Epithelial cell of prostate (primary cell): ENCODE data around the gene EHMT1.

Experiments used
- DNase-seq: peaks from one replicate; pipeline ENCODE4 v3.0.0-alpha.2; 2011; ENCODE audit warnings: low read depth, low spot score
- H3K27ac ChIP-seq: fragments of 450-650 bp; 2 replicates; pipeline ENCODE4 v1.5.1; 2017; ENCODE audit warnings: mild to moderate bottlenecking

EHMT1 gene

GRCh38 chr9:137813167-137813566, 194.4 kb downstream of the EHMT1 start:
- H3K27ac ChIP-seq = no peak overlapping the region
- DNase-seq = no peak

GRCh38 chr9:137813651-137814415, 195.0 kb downstream of the EHMT1 start:
- no peak overlapping the region for H3K27ac ChIP-seq
- peak; percentile 55 for DNase-seq

- no peak overlapping the region for H3K27ac ChIP-seq
- DNase-seq = no peak
Measured at GRCh38 chr9:137814436-137814835, 195.6 kb downstream of the EHMT1 start.

GRCh38 chr9:137814841-137815240, 196.0 kb downstream of the EHMT1 start:
- DNase-seq = no peak
- H3K27ac ChIP-seq = no peak overlapping the region

GRCh38 chr9:137815256-137816255, 196.8 kb downstream of the EHMT1 start:
- no peak overlapping the region for H3K27ac ChIP-seq
- DNase-seq = no peak

GRCh38 chr9:137816531-137817235, 197.9 kb downstream of the EHMT1 start:
- no peak for DNase-seq
- no peak overlapping the region for H3K27ac ChIP-seq

GRCh38 chr9:137817236-137818200, 198.7 kb downstream of the EHMT1 start:
- DNase-seq = no peak
- no peak overlapping the region for H3K27ac ChIP-seq

GRCh38 chr9:137818286-137818685, 199.5 kb downstream of the EHMT1 start:
- no peak overlapping the region for H3K27ac ChIP-seq
- DNase-seq = no peak

GRCh38 chr9:137820161-137820855, 201.5 kb downstream of the EHMT1 start:
- no peak for DNase-seq
- H3K27ac ChIP-seq = no peak overlapping the region

- H3K27ac ChIP-seq = no peak overlapping the region
Measured at GRCh38 chr9:137823986-137824771, 205.4 kb downstream of the EHMT1 start.

GRCh38 chr9:137825324-137825989, 206.7 kb downstream of the EHMT1 start:
- no peak overlapping the region for H3K27ac ChIP-seq

More at GRCh38 chr9:137823986-137824771, 205.4 kb downstream of the EHMT1 start:
- DNase-seq = no peak

GRCh38 chr9:137827908-137828526, 209.2 kb downstream of the EHMT1 start:
- H3K27ac ChIP-seq = no peak overlapping the region
- DNase-seq = no peak

More at GRCh38 chr9:137825324-137825989, 206.7 kb downstream of the EHMT1 start:
- no peak for DNase-seq

GRCh38 chr9:137828527-137829259, 209.9 kb downstream of the EHMT1 start:
- H3K27ac ChIP-seq = no peak overlapping the region
- DNase-seq = no peak

GRCh38 chr9:137829260-137829996, 210.6 kb downstream of the EHMT1 start:
- no peak for DNase-seq
- no peak overlapping the region for H3K27ac ChIP-seq

- DNase-seq = no peak
- no peak overlapping the region for H3K27ac ChIP-seq
Measured at GRCh38 chr9:137832191-137832700, 213.4 kb downstream of the EHMT1 start.
